ENCODE measurements around the gene ERCC6L2. TPM values are rescaled to one million over a fixed set of nuclear protein-coding genes. Genes with fewer than 3 reads are reported as not detected.

Gene ERCC6L2
- total and polyA plus RNA-seq, 2 donors from 2014 or later = 4.4 to 58.9 TPM

DNA sequence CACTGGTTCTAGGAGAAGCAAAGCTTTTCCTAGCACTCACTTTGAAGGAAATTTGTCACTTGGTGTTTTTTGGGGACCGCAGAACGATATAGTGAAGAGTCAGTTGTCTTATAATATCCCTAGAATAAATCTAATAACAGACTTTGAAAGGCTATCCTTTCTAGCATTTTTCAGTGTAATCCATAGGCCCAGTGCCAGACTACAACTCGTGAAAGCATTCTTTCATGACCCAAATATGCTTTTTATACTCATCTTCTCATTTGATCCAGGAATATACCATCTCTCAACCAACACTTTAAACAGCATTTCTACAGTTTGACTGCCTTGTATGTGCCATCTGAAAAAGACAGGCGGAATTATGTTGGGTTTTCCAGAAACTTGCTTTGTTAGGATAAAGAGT lies 104.0 kb downstream of the ERCC6L2 start:
- Histone ChIP-seq H3K9me3 (ENCODE audit: control insufficient read depth in 2 of 3, insufficient read depth in 1 of 3, low read length in 3 of 3) (no peaks in the 10 kb centered on the region), H3K9ac (ENCODE audit: low read length in 3 of 3) (no peak overlapping the region), H3K36me3 (ENCODE audit: control insufficient read depth in 2 of 3, insufficient read depth in 3 of 3, low read length in 3 of 3) (no peaks in the 10 kb centered on the region), H3K27me3 (ENCODE audit: control insufficient read depth, insufficient read depth, low read length) (no peaks in the 10 kb centered on the region), H3K27ac (ENCODE audit: low read depth in 2 of 2, low read length in 2 of 2) (no peak overlapping the region), H3K4me3 (ENCODE audit: low read length in 3 of 3) (no peak overlapping the region), H3K4me1 (ENCODE audit: control insufficient read depth in 2 of 3, insufficient read depth in 2 of 3, low read depth in 1 of 3, low read length in 3 of 3) (no peaks in the 10 kb centered on the region)
- DNase-seq (no peak), FAIRE-seq (no peak)
- TF ChIP-seq, protein P1, sequence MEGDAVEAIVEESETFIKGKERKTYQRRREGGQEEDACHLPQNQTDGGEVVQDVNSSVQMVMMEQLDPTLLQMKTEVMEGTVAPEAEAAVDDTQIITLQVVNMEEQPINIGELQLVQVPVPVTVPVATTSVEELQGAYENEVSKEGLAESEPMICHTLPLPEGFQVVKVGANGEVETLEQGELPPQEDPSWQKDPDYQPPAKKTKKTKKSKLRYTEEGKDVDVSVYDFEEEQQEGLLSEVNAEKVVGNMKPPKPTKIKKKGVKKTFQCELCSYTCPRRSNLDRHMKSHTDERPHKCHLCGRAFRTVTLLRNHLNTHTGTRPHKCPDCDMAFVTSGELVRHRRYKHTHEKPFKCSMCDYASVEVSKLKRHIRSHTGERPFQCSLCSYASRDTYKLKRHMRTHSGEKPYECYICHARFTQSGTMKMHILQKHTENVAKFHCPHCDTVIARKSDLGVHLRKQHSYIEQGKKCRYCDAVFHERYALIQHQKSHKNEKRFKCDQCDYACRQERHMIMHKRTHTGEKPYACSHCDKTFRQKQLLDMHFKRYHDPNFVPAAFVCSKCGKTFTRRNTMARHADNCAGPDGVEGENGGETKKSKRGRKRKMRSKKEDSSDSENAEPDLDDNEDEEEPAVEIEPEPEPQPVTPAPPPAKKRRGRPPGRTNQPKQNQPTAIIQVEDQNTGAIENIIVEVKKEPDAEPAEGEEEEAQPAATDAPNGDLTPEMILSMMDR (IDR thresholded peaks at IDR 0.05; ENCODE audit: borderline replicate concordance, extremely low read depth, insufficient read depth) = no peak
- intact Hi-C loops (cut with DNase I) = no loop called here

DNA sequence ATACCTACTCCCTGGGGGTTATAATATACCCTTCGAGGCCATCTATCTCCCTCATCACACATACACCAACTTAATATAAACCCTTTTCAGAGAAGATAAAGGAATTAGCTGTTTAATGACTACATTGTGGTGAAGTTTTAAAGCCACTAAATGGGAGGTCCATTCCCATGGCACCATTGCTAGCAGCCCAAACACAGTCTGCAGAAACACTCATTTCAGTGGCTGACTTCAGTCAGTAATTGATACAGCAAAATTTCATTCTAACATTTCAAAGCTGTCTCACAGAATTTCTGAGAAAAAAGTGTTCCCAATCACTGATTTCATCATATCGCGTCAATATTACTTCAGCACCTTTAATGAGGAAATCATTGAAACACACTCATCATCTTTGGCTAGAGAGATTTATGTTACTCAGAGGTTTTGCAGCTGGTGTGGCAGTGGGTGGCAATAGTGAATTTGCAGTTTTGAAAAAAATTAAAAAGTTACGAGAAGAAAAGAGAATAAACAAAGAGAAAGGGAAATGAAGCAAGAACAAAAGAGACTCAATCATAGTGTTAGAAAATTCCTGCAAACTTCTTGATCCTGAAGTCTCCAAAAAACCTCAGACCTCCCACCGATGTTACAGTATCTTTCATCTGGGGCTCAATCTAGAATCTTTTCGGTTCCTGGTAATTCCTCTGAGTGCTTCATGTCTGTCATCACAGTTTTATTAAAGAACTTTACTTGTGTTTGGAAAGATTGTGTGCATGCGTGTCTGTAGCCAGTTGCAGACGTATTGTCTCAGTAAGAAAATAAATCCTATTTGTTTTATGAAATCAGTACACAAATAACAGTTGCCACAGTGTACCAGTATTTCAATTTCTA lies 105.0 kb downstream of the ERCC6L2 start:
- DNase-seq (no peak), FAIRE-seq (no peak)
- H3K36me3 ChIP-seq (ENCODE audit: control insufficient read depth in 2 of 3, insufficient read depth in 3 of 3, low read length in 3 of 3) = peaks cover 0 to 7% (median 0%) of the 10 kb centered on the region in 3 donors
- H3K9me3 ChIP-seq (ENCODE audit: control insufficient read depth in 2 of 3, insufficient read depth in 1 of 3, low read length in 3 of 3) = no peaks in the 10 kb centered on the region
- no peaks in the 10 kb centered on the region for H3K27me3 ChIP-seq (ENCODE audit: control insufficient read depth, insufficient read depth, low read length)
- no peak overlapping the region for H3K4me3 ChIP-seq (ENCODE audit: low read length in 3 of 3)
- no peaks in the 10 kb centered on the region for H3K4me1 ChIP-seq (ENCODE audit: control insufficient read depth in 2 of 3, insufficient read depth in 2 of 3, low read depth in 1 of 3, low read length in 3 of 3)
- intact Hi-C loops (cut with DNase I) = no loop called here
- TF ChIP-seq, protein P1 (IDR thresholded peaks at IDR 0.05; ENCODE audit: borderline replicate concordance, extremely low read depth, insufficient read depth) = no peak
- H3K9ac ChIP-seq (ENCODE audit: low read length in 3 of 3) = no peak overlapping the region
- H3K27ac ChIP-seq (ENCODE audit: low read depth in 2 of 2, low read length in 2 of 2) = no peak overlapping the region

DNA sequence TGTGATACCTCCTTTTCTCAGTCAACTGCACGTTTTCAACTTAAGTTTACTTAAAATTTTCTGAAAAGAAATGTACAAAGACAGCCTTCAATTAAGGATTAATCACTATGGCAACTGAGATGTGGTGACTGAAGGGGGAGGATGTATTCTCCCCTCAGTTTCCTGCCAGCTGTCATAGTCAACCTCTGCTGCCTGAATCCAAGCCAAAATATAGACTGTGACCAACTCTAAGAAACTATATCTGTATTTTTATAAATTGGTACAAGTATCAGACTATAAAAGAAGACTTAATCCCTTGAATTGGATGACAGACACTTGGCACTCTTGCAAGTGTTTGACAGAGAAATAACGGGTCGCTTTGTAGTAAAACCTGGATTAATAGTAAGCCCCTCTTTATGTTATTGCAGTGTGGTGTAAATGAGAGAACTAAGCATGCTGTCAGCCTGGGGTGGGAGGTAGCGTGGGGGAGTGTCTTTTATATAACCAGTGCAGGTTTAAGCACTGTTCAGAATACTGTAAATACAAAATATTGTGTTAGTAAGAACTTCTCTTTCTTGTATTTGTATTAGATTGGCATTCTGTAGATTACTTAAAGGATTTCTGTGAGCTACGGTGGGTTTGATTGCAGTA lies 106.4 kb downstream of the ERCC6L2 start:
- Histone ChIP-seq H3K27ac (ENCODE audit: low read depth in 2 of 2, low read length in 2 of 2) (no peak overlapping the region), H3K36me3 (ENCODE audit: control insufficient read depth in 2 of 3, insufficient read depth in 3 of 3, low read length in 3 of 3) (peaks cover 0 to 8% (median 0%) of the 10 kb centered on the region in 3 donors), H3K27me3 (ENCODE audit: control insufficient read depth, insufficient read depth, low read length) (no peaks in the 10 kb centered on the region), H3K4me1 (ENCODE audit: control insufficient read depth in 2 of 3, insufficient read depth in 2 of 3, low read depth in 1 of 3, low read length in 3 of 3) (no peaks in the 10 kb centered on the region), H3K4me3 (ENCODE audit: low read length in 3 of 3) (no peak overlapping the region), H3K9me3 (ENCODE audit: control insufficient read depth in 2 of 3, insufficient read depth in 1 of 3, low read length in 3 of 3) (no peaks in the 10 kb centered on the region), H3K9ac (ENCODE audit: low read length in 3 of 3) (no peak overlapping the region)
- intact Hi-C loops (cut with DNase I) = no loop called here
- FAIRE-seq (no peak), DNase-seq (peak in 3 of 5 donors; percentile 19 to 40 (median 24))
- TF ChIP-seq, protein P1 (IDR thresholded peaks at IDR 0.05; ENCODE audit: borderline replicate concordance, extremely low read depth, insufficient read depth) = no peak
